Stimulated activated CD8-positive, alpha-beta memory T cell treated with anti-CD3 and anti-CD28 coated beads, Interleukin-7, amount 100 ng/mL, for 1 hour (primary cell): ENCODE measurements around the gene PKIB.

Experiments
- DNase-seq, 2 donors: peaks; one replicate each; pipeline ENCODE4 v3.0.0-alpha.2; 2020; ENCODE audit warnings: low read depth in 2 of 2

PKIB gene

GRCh38 chr6:122669418-122669817 lies 59.2 kb downstream of the PKIB start:
- DNase-seq: no peak

DNA sequence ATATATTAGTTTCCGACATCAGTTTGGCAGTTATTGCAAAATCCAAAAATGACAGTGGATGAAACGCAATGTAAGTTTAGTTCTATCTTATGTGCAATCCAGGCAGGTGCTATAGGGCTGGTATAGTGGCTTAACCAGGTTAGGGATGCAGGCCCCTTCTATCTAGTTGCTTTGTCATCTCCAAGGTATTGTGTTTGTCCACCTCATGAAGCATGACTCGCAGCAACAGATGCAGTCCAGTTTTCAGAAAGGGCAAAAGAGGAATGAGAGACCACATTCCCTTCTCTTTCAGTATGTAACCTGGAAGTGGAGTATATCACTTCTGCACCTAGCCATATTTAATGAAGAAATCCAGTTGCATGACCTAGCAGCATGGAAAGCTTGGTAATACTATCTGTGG lies 59.7 kb downstream of the PKIB start:
- no peak for DNase-seq

DNA sequence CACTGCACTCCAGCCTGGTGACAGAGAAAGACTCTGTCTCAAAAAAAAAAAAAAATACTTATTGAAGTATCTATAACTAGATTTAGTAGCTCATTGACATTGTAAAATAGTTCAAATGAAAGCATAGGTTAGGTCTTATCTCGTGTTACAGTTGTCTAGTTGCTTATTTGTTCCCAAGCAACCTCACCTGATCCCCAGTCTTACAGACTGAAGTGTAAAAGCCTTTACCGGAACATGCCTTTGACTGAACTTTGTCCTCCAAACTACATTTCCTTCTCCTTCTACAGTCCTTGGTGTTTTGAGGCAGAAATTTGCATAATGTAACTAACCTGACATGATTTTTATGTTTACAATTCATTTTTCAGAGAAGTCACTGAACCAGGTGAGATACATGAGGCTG lies 61.0 kb downstream of the PKIB start:
- DNase-seq: no peak

DNA sequence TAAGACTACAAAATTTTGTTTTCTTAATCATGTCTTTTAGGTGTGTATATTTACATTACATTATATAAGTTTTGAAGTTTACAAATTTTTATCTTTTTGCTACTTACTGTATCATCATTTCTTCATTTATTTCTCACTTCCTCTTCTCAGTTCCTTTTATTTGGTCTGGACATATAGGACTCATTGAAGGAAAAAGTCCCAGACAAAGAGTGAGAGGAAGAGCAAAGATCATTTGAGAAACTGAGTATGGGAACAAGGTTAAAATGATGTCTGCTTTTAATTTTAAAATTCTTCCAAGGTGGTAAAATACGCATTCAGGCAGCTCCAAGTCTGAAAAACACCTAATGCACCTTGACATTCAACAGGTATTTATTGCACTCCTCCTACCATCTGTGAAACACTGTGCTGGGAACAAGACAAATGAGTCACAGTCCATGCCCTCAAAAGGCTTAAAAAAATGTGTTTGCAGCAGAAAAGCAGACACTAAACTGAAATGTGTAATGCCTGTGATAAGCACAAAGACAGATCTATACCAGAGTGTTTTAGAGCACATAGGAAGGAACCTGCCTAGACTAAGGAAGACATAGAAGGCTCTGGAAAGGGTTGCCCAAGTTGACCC lies 63.2 kb downstream of the PKIB start:
- DNase-seq: no peak

GRCh38 chr6:122676146-122676545 lies 65.9 kb downstream of the PKIB start:
- no peak for DNase-seq

DNA sequence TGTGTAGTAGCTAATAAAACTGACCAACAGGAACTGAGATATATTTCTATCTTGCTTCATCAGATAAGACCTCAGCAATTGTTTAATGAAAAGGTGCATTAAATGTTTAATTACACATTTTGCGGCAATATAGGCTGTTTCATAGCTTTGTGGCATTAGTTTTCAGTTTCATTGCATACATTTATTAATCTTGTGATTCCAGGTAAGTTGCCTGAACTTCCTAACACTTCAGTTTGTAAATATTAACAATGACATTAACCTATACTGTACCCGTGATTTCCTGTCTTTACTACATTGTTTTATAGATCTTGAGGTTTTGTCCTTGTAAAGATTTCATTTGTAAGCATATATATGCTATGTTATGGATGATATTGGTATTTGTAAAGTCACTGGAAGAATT lies 66.5 kb downstream of the PKIB start:
- DNase-seq: no peak

DNA sequence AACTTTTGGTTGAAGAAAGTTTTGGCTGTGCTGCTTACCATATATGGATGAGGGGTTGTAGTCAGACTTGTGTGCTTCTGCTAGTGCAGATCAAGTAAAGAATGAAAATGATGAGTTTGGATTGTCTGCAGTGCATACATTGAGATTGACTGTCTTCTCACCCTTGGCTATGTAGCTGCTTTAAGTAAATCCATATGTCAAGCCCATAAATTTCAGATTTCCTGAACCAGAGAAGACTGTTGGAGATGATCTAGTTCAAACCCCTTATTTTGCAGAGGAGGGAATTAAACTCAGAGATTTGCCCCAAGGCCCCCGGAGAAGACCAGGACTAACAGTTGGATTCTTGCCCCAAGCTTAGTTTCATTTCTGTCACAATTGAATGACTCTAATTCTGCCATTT lies 67.2 kb downstream of the PKIB start:
- no peak for DNase-seq

GRCh38 chr6:122678841-122679240 lies 68.6 kb downstream of the PKIB start:
- no peak for DNase-seq

GRCh38 chr6:122681705-122682104 lies 71.5 kb downstream of the PKIB start:
- DNase-seq: no peak

GRCh38 chr6:122683989-122684651 lies 73.9 kb downstream of the PKIB start:
- DNase-seq: no peak

DNA sequence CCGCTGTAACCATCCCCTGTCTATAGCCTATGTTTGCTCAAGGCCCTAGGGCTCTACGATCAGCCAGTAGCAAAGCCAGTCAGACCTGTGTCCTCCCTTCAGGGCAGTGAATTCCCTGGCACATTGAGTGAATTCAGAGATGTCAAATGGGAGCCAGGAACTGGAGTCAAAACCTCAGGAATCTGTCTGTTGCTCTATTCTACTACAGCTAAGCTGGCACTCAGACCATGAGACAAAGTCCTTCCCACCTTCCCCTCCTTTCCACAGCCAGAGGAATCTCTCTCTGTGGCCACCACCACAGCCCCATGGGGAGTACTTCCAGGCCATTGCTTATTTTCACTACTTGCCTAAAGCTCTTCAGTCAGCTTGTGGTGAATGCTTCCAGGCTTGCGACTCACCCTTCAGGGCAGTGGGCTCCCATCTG lies 82.0 kb downstream of the PKIB start:
- DNase-seq: no peak

GRCh38 chr6:122692807-122693580 lies 82.8 kb downstream of the PKIB start:
- DNase-seq: no peak

- DNase-seq: no peak
Observed at GRCh38 chr6:122694075-122694474, 83.9 kb downstream of the PKIB start.

- no peak for DNase-seq
Observed at GRCh38 chr6:122694602-122695001, 84.4 kb downstream of the PKIB start.

- no peak for DNase-seq
Observed at GRCh38 chr6:122695188-122695587, 85.0 kb downstream of the PKIB start.

DNA sequence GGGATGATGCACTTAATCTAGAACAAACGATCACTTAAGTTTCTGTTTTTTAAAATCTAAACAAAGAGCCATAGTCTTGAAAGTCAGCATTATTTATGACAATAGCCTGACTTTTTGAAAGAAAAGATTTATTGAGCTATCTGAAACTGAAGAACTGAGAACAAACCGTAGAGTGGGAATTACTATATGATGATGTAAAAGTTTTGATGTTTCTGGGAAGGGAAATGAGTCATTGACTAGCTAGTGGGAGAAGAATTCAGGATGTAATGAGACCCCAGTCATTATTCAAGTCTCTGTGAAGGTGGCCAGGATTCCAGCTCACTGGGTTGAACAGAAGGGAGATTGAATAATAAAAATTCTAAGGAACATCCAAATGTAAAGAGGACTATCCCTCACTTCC lies 85.9 kb downstream of the PKIB start:
- no peak for DNase-seq

- DNase-seq: no peak
Observed at GRCh38 chr6:122696853-122697252, 86.6 kb downstream of the PKIB start.

DNA sequence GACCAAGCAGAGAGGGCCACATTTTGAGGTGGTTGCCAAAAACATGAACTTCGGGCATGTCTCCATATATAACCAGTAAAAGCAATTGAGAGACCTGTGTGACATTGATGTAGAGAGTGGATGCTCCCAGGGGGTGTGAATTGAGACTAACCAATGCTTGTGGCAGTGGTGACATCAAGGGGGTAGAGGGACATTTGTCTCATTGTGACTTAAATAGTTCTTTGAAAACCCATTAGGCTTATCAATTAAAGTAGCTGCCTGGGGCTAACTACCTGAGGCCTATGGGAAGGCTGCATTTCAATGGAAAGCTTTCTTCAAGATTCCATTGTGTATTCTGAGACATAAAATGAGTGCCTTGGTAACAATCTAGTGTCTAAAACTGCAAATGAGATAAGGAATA lies 87.3 kb downstream of the PKIB start:
- no peak for DNase-seq

- DNase-seq: no peak
Observed at GRCh38 chr6:122701666-122702065, 91.5 kb downstream of the PKIB start.

DNA sequence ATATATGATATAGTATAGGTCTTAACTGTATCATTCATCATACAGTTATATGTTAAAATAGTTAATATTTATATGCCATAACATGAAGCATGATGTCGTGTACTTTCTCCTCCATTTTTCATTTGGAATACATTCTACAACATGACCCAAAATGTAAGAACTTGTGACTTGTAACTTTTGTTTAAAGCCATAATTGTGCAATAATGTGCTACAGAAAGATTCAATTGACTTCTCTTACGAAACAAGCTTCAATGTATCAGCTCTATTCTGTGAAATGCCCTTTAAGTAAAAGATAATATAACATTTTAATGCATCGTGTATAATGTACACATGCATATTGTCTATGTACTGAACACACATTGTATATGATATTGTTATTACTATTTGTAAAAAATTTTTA lies 92.6 kb downstream of the PKIB start:
- DNase-seq: no peak

DNA sequence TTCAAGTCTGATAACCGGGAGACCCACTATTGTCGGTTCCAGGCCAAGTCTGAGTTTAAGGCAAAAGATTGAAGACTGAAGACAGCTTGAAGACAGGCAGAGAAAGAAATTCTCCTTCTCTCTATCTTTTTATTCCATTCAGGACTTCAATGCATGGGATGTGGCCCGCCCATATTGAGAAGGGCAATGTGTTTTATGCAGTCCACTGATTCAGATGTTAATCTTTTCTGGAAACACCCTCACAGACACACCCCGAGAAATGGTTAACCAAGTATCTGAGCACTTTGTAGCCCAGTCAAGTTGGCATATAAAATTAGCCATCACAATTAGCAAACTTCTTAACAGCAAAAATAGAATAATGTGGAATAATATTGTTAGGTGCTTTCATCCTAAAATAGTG lies 93.9 kb downstream of the PKIB start:
- no peak for DNase-seq

GRCh38 chr6:122709922-122710512 lies 99.8 kb downstream of the PKIB start:
- DNase-seq: no peak
